Glutamatergic neuron (in vitro differentiated cells): ENCODE results near the gene HJURP. TPM values are rescaled to one million over a fixed set of nuclear protein-coding genes. Genes with fewer than 3 reads are reported as not detected.

ENCODE experiments used
- DNase-seq: peaks from one replicate; pipeline ENCODE4 v3.0.0; 2022
- H3K27ac Mint-ChIP-seq: one replicate; pipeline ENCODE4 v1.8.0; 2020; ENCODE audit warnings: mild to moderate bottlenecking, mixed read lengths, inconsistent platforms; ENCODE audit not compliant: unreplicated experiment
- H3K27me3 Mint-ChIP-seq: one replicate; pipeline ENCODE4 v1.8.0; 2020; ENCODE audit warnings: mild to moderate bottlenecking, moderate library complexity, mixed read lengths, inconsistent platforms; ENCODE audit not compliant: unreplicated experiment
- H3K36me3 Mint-ChIP-seq: one replicate; pipeline ENCODE4 v1.8.0; 2020; ENCODE audit warnings: mild to moderate bottlenecking, mixed read lengths, inconsistent platforms; ENCODE audit not compliant: unreplicated experiment
- H3K4me1 Mint-ChIP-seq: one replicate; pipeline ENCODE4 v1.8.0; 2020; ENCODE audit warnings: mild to moderate bottlenecking, low read depth, mixed read lengths, inconsistent platforms; ENCODE audit not compliant: unreplicated experiment
- H3K4me3 Mint-ChIP-seq: one replicate; pipeline ENCODE4 v1.8.0; 2020; ENCODE audit warnings: mild to moderate bottlenecking, mixed read lengths, inconsistent platforms; ENCODE audit not compliant: unreplicated experiment
- H3K9me3 Mint-ChIP-seq: one replicate; pipeline ENCODE4 v1.8.0; 2020; ENCODE audit warnings: mild to moderate bottlenecking, moderate library complexity, mixed read lengths, inconsistent platforms; ENCODE audit not compliant: unreplicated experiment
- total RNA-seq: library from RNA; stranded (reverse); fragmentation: NEBNext Ultra II Directional; extraction: Animal tissue kit (Norgen Biotek cat#: 25700); gene quantifications from one replicate; pipeline ENCODE4 v1.2.1, GENCODE V29; 2021; ENCODE audit not compliant: unreplicated experiment
- TF ChIP-seq, protein P1 (sequence below): fragments of 200-600 bp; sonication (generic); IDR thresholded peaks from one replicate; pipeline ENCODE4 v1.5.0; 2021; ENCODE audit not compliant: partially characterized antibody, unreplicated experiment

Gene HJURP
- total RNA-seq, 1 donor from 2014 or later: 6.9 TPM

DNA sequence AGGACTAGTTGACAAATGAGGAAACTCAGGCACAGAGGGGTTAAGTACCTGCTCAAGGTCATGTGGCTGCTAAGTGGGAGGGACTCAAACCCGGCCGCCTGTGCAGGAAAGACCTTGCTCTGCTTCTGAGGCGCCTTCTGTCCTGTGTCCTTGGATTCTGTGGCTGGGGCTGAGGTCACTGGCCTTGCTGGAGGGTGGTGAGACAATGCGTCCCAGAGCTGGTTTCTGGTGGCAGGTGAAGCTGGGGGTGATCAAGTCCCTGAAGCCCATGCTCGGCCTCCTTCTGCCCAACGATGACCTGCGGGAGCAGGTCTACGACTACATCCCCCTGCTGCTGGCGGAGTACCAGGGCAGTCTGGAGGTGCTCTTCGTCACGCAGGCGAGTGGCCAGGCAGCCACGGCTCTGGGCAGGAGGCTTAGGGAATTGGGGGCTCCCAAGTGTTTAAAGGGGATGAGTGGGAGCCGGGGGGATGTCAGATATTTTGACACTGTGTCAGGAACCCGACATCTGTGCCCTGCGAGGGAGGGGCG lies 60.1 kb downstream of the HJURP start:
- TF ChIP-seq, protein P1, sequence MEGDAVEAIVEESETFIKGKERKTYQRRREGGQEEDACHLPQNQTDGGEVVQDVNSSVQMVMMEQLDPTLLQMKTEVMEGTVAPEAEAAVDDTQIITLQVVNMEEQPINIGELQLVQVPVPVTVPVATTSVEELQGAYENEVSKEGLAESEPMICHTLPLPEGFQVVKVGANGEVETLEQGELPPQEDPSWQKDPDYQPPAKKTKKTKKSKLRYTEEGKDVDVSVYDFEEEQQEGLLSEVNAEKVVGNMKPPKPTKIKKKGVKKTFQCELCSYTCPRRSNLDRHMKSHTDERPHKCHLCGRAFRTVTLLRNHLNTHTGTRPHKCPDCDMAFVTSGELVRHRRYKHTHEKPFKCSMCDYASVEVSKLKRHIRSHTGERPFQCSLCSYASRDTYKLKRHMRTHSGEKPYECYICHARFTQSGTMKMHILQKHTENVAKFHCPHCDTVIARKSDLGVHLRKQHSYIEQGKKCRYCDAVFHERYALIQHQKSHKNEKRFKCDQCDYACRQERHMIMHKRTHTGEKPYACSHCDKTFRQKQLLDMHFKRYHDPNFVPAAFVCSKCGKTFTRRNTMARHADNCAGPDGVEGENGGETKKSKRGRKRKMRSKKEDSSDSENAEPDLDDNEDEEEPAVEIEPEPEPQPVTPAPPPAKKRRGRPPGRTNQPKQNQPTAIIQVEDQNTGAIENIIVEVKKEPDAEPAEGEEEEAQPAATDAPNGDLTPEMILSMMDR: no peak
- peaks cover 4% of the 10 kb centered on the region for H3K36me3 Mint-ChIP-seq
- DNase-seq: no peak
- H3K27ac Mint-ChIP-seq: no peak overlapping the region
- H3K4me1 Mint-ChIP-seq: peaks cover 3% of the 10 kb centered on the region
- H3K27me3 Mint-ChIP-seq: peaks cover 9% of the 10 kb centered on the region
- H3K9me3 Mint-ChIP-seq: peaks cover 8% of the 10 kb centered on the region
- H3K4me3 Mint-ChIP-seq: no peak overlapping the region

DNA sequence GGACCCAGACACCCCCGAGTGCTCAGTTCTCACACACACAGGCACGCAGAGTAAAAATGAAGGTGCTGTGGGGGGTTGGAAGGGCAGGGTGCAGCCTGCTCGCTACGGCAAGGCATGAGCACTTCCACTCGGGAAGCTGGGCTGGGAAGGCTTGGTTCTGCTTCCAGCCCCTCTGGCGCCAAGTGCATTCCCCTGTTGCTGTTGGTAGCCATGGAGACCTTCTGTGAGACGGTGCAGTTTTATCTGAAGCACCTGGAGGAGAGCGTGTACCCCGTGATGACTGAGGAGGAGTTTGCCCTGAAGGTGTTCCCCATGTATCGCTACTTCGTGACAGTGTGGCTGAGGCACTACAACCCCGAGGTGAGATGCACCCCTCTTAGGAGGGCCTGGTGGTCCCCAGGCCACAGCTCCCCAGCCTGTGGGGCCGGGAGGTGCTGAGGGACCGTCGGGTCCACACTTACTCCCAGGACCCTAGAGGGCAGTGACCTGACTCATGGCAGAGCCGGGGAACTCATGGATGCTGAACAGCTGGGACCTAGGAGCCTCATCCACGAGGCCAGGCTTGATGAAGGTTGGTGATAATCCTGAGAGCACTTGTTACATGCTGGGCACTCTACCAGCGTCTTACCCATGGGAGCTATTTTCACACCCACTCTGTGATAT lies 60.7 kb downstream of the HJURP start:
- Mint-ChIP-seq H3K27ac (no peak overlapping the region), H3K4me1 (no peaks in the 10 kb centered on the region), H3K27me3 (peaks cover 9% of the 10 kb centered on the region), H3K9me3 (peaks cover 8% of the 10 kb centered on the region), H3K4me3 (no peak overlapping the region), H3K36me3 (peaks cover 4% of the 10 kb centered on the region)
- TF ChIP-seq, protein P1: no peak
- no peak for DNase-seq

DNA sequence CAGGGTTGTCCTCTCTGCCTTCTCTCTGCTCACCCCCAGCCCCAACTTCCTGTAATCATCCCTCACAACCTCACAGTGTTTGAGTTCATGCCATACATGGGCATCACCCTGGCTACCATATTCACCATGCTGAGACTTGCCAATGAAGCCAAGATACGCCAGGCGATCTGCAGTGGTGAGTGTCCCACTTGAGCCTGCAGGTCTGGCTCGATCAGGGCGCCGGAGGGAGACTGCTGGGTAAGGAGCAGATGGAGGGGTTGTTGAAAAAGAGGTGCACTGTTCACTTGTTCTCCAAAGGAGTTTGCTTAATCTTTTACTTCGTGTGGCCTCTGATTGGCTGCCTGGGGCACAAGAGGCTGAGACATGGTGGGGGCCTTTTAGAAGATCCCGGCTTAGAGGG lies 61.6 kb downstream of the HJURP start:
- DNase-seq: no peak
- Mint-ChIP-seq H3K36me3 (peaks cover 4% of the 10 kb centered on the region), H3K4me1 (no peaks in the 10 kb centered on the region), H3K4me3 (no peak overlapping the region), H3K27ac (no peak overlapping the region), H3K27me3 (peaks cover 9% of the 10 kb centered on the region), H3K9me3 (peaks cover 8% of the 10 kb centered on the region)
- TF ChIP-seq, protein P1: no peak

DNA sequence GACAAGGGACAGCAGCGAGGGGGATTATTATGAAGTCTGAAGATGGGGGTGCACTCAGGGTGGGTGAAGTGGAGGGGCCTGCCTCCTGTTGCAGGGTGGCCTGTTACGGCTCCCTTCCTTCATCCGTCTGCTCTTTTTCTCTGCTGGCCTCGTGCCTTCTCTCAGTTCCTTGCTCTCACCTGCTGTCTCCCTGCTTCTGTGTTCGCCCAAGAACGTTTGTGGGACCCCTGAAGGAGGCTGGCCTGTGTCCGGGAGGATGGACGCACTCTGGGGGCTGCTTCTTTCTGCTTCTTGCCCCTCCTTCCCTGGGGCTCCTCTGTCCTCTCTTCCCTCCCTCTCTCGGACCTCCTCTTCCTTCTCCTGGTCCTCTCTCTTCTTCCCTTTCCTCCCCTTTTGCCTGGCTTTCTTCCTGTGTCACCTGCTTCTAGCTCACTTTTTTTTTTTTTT lies 62.4 kb downstream of the HJURP start:
- TF ChIP-seq, protein P1: no peak
- Mint-ChIP-seq H3K36me3 (peaks cover 4% of the 10 kb centered on the region), H3K27me3 (peaks cover 9% of the 10 kb centered on the region), H3K9me3 (peaks cover 6% of the 10 kb centered on the region), H3K27ac (no peak overlapping the region), H3K4me1 (no peaks in the 10 kb centered on the region), H3K4me3 (no peak overlapping the region)
- DNase-seq: no peak

DNA sequence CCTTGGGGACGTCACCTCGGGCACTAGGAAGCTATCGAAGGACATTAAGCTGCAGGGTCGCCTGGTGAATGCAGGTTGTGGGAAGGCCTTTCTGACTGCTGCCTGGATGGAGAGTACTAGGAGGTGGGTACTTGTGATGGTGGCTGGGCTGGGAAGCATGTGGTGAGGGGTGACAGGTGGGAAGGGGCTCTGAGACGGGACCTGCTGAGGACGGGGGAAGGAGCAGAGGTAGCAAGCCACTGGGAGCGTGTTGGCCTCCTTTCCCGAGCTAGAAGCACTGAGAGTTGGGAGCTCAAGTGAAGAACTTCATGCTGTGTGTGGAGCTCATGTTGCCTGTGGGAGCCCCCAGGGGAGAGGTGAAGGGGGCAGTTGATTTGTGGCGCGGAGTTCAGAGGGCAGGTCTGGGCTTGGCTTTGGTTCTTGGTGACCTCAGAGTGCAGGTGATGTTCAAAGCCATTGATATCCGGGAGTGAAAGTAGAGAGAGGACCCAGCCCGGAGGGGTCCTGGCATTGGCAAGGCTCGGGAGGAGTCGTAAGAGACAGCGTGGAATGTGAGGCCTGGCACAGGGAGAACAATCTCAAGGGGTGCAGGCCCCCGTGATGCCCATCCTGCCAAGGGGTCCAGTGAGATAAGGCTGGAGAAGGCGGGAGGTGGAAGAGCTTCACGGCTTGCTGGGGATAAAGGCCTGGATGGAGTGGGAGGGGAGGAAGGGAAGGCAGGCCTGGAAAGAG lies 63.0 kb downstream of the HJURP start:
- no peaks in the 10 kb centered on the region for H3K4me1 Mint-ChIP-seq
- no peak overlapping the region for H3K4me3 Mint-ChIP-seq
- DNase-seq: no peak
- peaks cover 6% of the 10 kb centered on the region for H3K9me3 Mint-ChIP-seq
- H3K27me3 Mint-ChIP-seq: peaks cover 9% of the 10 kb centered on the region
- peaks cover 4% of the 10 kb centered on the region for H3K36me3 Mint-ChIP-seq
- H3K27ac Mint-ChIP-seq: no peak overlapping the region
- TF ChIP-seq, protein P1: no peak
